ENCODE data around the gene SS18.

GRCh38 chr18:26071725-26072124 lies 18.7 kb downstream of the SS18 start:
- no peak for TF ChIP-seq RARB (CRISPR knock-in tag; IDR thresholded peaks at IDR 0.05)
- no peak for TF ChIP-seq POU6F1 (CRISPR knock-in tag; IDR thresholded peaks at IDR 0.05; ENCODE audit: borderline replicate concordance, low read depth)
- no peak for TF ChIP-seq ZNF8 (CRISPR knock-in tag; IDR thresholded peaks at IDR 0.05)
- TF ChIP-seq PATZ1 (CRISPR knock-in tag; IDR thresholded peaks at IDR 0.05; ENCODE audit: borderline replicate concordance), result no peak
- TF ChIP-seq ARNTL (CRISPR knock-in tag; IDR thresholded peaks at IDR 0.05; ENCODE audit: borderline replicate concordance, low read depth), result no peak
- TF ChIP-seq ZFP30 (CRISPR knock-in tag; IDR thresholded peaks at IDR 0.05), result no peak
- TF ChIP-seq TCF4 (CRISPR knock-in tag; IDR thresholded peaks at IDR 0.05; ENCODE audit: borderline replicate concordance), result no peak
- no peak for TF ChIP-seq ZC3H10 (CRISPR knock-in tag; IDR thresholded peaks at IDR 0.05)
- no peak for TF ChIP-seq ZNF565 (CRISPR knock-in tag; conservative IDR thresholded peaks at IDR 0.05; ENCODE audit: low read depth)

All from SK-N-SH treated with all-trans-retinoic acid at 6 μM for 48 hours (cell line).